ENCODE results near the gene SLFN11. TPM values are rescaled to one million over a fixed set of nuclear protein-coding genes. Genes with fewer than 3 reads are reported as not detected.
"Not testable (repeated sequence)": the region's sequence is repeated elsewhere in the genome, so short reads cannot be mapped to it uniquely, and the experiment has no call there.

SLFN11 gene
- total and polyA plus RNA-seq, 7 donors: 1.2 to 28.0 (median 17.8) TPM

DNA sequence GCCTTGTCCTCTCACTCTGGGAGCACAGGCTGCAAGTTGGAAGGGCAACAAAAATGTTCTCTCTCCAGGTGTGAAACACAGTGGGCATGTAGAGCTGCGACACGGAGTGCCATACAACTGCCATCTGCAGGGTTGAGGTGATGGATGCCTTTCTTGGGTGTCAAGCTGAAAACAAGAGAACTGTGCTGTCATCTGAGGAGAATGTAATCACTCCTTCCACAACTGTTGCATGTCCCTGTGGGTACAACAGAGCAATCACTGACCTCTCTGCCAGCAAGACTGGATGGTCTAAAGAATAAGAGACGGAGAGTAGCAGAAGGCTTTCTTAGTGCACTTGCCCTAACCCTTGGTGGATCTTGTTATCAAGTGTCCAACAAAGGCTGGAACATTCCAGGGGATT is 29.2 kb downstream of the SLFN11 start:
- intact Hi-C loops (cut with DNase I): no loop called here
- Histone ChIP-seq H3K4me3 (no peak overlapping the region), H3K4me1 (peaks cover 0 to 19% (median 15%) of the 10 kb centered on the region in 4 donors), H3K27ac (no peak overlapping the region), H3K9me3 (peaks cover 0 to 5% (median 3%) of the 10 kb centered on the region in 4 donors), H3K27me3 (peaks cover 0 to 34% (median 5%) of the 10 kb centered on the region in 3 donors), H3K36me3 (no peaks in the 10 kb centered on the region)
- TF ChIP-seq POLR2AphosphoS5 (IDR thresholded peaks at IDR 0.05) (no peak), POLR2A (IDR thresholded peaks at IDR 0.05) (no peak)
- 87 to 90% methylated on average over 3 of the region's 3 CpGs for WGBS, 2 donors
- DNase-seq: no peak

DNA sequence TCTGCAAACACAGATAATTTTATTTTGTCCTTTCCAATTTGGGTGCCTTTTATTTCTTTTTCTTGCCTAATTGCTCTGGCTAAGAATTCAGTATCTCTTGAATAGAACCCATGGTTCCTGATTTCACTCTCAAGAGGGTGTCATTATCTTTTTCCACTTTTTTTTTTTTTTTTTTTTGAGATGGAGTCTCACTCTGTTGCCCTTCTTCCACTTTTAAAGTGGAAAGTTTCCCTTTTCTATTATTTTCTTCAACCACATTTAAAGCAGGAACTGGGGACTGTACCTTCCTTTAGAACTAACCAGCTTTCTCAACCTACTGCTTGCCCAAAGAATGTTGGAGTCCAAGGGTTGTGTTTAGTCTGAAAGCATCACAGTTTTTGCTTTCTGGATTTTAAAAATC is 31.1 kb downstream of the SLFN11 start:
- Histone ChIP-seq H3K27me3 (peaks cover 0 to 30% (median 5%) of the 10 kb centered on the region in 3 donors), H3K4me1 (peaks cover 0 to 19% (median 15%) of the 10 kb centered on the region in 4 donors), H3K9me3 (peaks cover 0 to 5% (median 3%) of the 10 kb centered on the region in 4 donors), H3K36me3 (no peaks in the 10 kb centered on the region), H3K27ac (no peak overlapping the region), H3K4me3 (no peak overlapping the region)
- intact Hi-C loops (cut with DNase I): no loop called here
- DNase-seq: no peak
- TF ChIP-seq POLR2A (IDR thresholded peaks at IDR 0.05) (no peak), POLR2AphosphoS5 (IDR thresholded peaks at IDR 0.05) (no peak), EP300 (IDR thresholded peaks at IDR 0.05) (no peak)
- TF ChIP-seq, protein P1, sequence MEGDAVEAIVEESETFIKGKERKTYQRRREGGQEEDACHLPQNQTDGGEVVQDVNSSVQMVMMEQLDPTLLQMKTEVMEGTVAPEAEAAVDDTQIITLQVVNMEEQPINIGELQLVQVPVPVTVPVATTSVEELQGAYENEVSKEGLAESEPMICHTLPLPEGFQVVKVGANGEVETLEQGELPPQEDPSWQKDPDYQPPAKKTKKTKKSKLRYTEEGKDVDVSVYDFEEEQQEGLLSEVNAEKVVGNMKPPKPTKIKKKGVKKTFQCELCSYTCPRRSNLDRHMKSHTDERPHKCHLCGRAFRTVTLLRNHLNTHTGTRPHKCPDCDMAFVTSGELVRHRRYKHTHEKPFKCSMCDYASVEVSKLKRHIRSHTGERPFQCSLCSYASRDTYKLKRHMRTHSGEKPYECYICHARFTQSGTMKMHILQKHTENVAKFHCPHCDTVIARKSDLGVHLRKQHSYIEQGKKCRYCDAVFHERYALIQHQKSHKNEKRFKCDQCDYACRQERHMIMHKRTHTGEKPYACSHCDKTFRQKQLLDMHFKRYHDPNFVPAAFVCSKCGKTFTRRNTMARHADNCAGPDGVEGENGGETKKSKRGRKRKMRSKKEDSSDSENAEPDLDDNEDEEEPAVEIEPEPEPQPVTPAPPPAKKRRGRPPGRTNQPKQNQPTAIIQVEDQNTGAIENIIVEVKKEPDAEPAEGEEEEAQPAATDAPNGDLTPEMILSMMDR (IDR thresholded peaks at IDR 0.05): no peak

DNA sequence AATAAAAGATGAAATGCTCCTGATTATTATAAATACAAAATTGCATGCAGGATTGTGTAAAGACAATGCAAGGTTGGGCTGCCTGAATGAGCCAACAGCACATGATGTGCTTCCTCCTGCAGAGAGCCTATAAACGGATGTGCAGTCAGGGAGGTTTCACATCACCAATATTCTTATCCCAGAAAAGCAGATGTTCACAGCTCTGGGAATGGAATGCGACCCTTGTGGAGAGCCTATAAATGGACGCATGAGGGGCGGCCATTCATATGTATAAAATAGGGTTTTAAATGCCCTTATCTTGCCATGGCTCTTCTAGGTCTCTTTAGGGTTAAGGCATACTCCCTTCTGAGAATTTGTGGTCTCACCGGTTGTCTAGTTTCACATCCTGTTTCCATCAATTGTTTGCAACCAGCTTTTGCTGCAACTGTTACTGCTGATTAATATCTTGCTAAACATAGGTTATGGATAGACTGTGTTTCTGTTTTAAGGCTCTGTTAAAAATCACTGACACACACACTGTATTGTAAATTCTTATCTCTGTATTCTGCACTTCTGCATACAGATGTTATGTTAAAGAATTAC is 31.9 kb downstream of the SLFN11 start:
- Histone ChIP-seq H3K27me3 (peaks cover 0 to 23% (median 3%) of the 10 kb centered on the region in 3 donors), H3K36me3 (no peaks in the 10 kb centered on the region), H3K4me1 (peaks cover 0 to 15% (median 13%) of the 10 kb centered on the region in 4 donors), H3K9me3 (peaks cover 0 to 5% (median 3%) of the 10 kb centered on the region in 4 donors), H3K27ac (no peak overlapping the region), H3K4me3 (no peak overlapping the region)
- 58 to 78% methylated on average over 5 of the region's 5 CpGs for WGBS, 2 donors
- intact Hi-C loops (cut with DNase I): no loop called here
- TF ChIP-seq EP300 (IDR thresholded peaks at IDR 0.05): no peak
- TF ChIP-seq POLR2A (IDR thresholded peaks at IDR 0.05): no peak
- TF ChIP-seq, protein P1 (IDR thresholded peaks at IDR 0.05): no peak
- no peak for TF ChIP-seq POLR2AphosphoS5 (IDR thresholded peaks at IDR 0.05)
- DNase-seq: no peak

DNA sequence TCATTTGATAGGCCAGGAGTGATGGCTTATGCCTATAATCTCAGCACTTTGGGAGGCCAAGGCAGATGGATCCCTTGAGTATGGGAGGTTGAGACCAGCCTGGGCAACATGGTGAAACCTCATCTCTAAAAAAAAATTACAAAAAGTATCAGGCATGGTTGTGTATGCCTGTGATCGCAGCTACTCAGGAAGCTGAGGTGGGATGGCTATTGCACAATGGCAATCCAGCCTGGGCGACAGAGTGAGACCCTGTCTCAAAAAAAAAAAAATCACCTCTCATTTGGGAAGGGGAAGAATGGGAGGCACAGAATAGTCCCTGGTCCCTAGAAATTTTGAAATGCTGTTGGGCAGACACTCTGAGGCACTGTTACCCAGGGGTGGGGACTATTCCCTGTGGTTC is 35.2 kb downstream of the SLFN11 start:
- Histone ChIP-seq H3K36me3 (no peaks in the 10 kb centered on the region), H3K27ac (no peak overlapping the region), H3K4me1 (no peaks in the 10 kb centered on the region), H3K27me3 (no peaks in the 10 kb centered on the region), H3K9me3 (peaks cover 0 to 5% (median 3%) of the 10 kb centered on the region in 4 donors), H3K4me3 (no peak overlapping the region)
- no peak for DNase-seq
- intact Hi-C loops (cut with DNase I): no loop called here
- TF ChIP-seq, protein P1 (IDR thresholded peaks at IDR 0.05): no peak
- TF ChIP-seq POLR2AphosphoS5 (IDR thresholded peaks at IDR 0.05) (no peak), POLR2A (IDR thresholded peaks at IDR 0.05) (no peak), EP300 (IDR thresholded peaks at IDR 0.05) (no peak)
- 71 to 81% methylated on average over 2 of the region's 2 CpGs for WGBS, 2 donors

DNA sequence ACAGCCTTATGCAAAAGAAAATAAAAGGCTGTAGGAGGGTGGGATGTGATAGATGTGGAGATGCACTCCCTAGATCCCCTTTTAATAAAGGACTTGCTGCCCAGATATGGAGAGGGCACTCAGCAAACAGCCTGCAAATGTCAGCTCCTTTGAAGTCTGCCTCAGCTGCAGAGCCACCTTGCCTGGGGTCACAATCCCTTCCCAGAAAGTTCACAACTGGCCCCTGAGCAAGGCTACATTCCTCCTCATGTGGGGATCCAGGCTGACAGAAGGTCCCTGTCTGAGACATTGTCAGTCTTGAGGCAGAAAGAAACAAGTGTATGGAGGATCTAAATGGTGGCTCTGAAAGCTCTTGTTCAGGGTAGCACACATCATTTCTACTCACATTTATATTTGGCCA is 36.1 kb downstream of the SLFN11 start:
- H3K27ac ChIP-seq: no peak overlapping the region
- no peaks in the 10 kb centered on the region for H3K27me3 ChIP-seq
- intact Hi-C loops (cut with DNase I): no loop called here
- H3K9me3 ChIP-seq: peaks cover 0 to 5% (median 3%) of the 10 kb centered on the region in 4 donors
- TF ChIP-seq, protein P1 (IDR thresholded peaks at IDR 0.05): no peak
- TF ChIP-seq POLR2AphosphoS5 (IDR thresholded peaks at IDR 0.05) (no peak), EP300 (IDR thresholded peaks at IDR 0.05) (no peak), POLR2A (IDR thresholded peaks at IDR 0.05) (no peak)
- no peak overlapping the region for H3K4me3 ChIP-seq
- H3K36me3 ChIP-seq: no peaks in the 10 kb centered on the region
- DNase-seq: no peak
- no peaks in the 10 kb centered on the region for H3K4me1 ChIP-seq

DNA sequence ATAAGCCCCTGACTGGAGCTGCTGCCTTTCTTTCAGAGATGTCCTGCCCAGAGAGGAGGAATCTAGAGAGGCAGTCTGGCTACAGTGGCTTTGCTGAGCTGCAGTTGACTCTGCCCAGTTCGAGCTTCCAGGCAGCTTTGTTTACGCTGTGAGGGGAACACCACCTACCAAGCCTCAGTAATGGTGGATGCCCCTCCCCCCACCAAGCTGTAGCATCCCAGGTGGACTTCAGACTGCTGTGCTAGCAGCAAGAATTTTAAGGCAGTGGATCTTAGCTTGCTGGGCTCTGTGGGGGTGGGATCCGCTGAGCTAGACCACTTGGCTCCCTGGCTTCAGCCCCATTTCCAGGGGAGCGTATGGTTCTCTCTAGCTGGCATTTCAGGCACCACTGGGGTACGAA is 39.8 kb downstream of the SLFN11 start:
- H3K4me1 ChIP-seq; H3K27me3 ChIP-seq; H3K36me3 ChIP-seq; H3K27ac ChIP-seq; H3K9me3 ChIP-seq; intact Hi-C loops (cut with DNase I); H3K4me3 ChIP-seq; DNase-seq: not testable (repeated sequence)
- 77 to 84% methylated on average over 5 of the region's 5 CpGs for WGBS, 2 donors
